ENCODE results near the gene DDX52. TPM values are rescaled to one million over a fixed set of nuclear protein-coding genes. Genes with fewer than 3 reads are reported as not detected.

Gene DDX52
- total RNA-seq, 2 experiments from 2014 or later, result 24.9 to 26.2 TPM

GRCh38 chr17:37671824-37672547 is 28.7 kb upstream of the DDX52 start:
- no peaks in the 10 kb centered on the region for H3K9me3 Mint-ChIP-seq
- no peaks in the 10 kb centered on the region for H3K36me3 Mint-ChIP-seq
- intact Hi-C loops (cut with micrococcal nuclease), result no loop called here
- ChIA-PET CTCF (no interaction called here), POLR2A (interaction anchor here (0.6 kb wide), 1 partner anchor 121 kb away, joined by 3 read pairs; no protein-coding TSS in a partner anchor)
- DNase-seq, result no peak
- peaks cover 12% of the 10 kb centered on the region for H3K27me3 Mint-ChIP-seq
- H3K4me1 Mint-ChIP-seq (ENCODE audit: low read depth), result no peaks in the 10 kb centered on the region
- H3K27ac Mint-ChIP-seq, result no peak overlapping the region
- H3K4me3 Mint-ChIP-seq, result no peak overlapping the region

GRCh38 chr17:37671028-37671823 is 28.0 kb upstream of the DDX52 start:
- H3K27me3 Mint-ChIP-seq, result peaks cover 4% of the 10 kb centered on the region
- ChIA-PET CTCF (no interaction called here), POLR2A (no interaction called here)
- H3K9me3 Mint-ChIP-seq, result no peaks in the 10 kb centered on the region
- H3K4me3 Mint-ChIP-seq, result no peak overlapping the region
- no peak for DNase-seq
- intact Hi-C loops (cut with micrococcal nuclease), result no loop called here
- no peak overlapping the region for H3K27ac Mint-ChIP-seq
- no peaks in the 10 kb centered on the region for H3K4me1 Mint-ChIP-seq (ENCODE audit: low read depth)
- H3K36me3 Mint-ChIP-seq, result no peaks in the 10 kb centered on the region

GRCh38 chr17:37667039-37667438 is 23.8 kb upstream of the DDX52 start:
- Mint-ChIP-seq H3K27ac (no peak overlapping the region), H3K36me3 (no peaks in the 10 kb centered on the region), H3K4me1 (ENCODE audit: low read depth) (no peaks in the 10 kb centered on the region), H3K9me3 (no peaks in the 10 kb centered on the region), H3K27me3 (no peaks in the 10 kb centered on the region), H3K4me3 (no peak overlapping the region)
- ChIA-PET POLR2A (no interaction called here), CTCF (no interaction called here)
- no peak for DNase-seq
- intact Hi-C loops (cut with micrococcal nuclease), result no loop called here

- ChIA-PET CTCF (interaction anchor here (1.1 kb wide), 1 partner anchor 38 kb away, joined by 4 read pairs; no protein-coding TSS in a partner anchor), POLR2A (no interaction called here)
- no peak overlapping the region for H3K27ac Mint-ChIP-seq
- no peaks in the 10 kb centered on the region for H3K4me1 Mint-ChIP-seq (ENCODE audit: low read depth)
- DNase-seq, result no peak
- H3K4me3 Mint-ChIP-seq, result no peak overlapping the region
- H3K9me3 Mint-ChIP-seq, result no peaks in the 10 kb centered on the region
- no peaks in the 10 kb centered on the region for H3K36me3 Mint-ChIP-seq
- intact Hi-C loops (cut with micrococcal nuclease), result no loop called here
- H3K27me3 Mint-ChIP-seq, result no peaks in the 10 kb centered on the region
Observed at GRCh38 chr17:37664214-37664613, 21.0 kb upstream of the DDX52 start.

- POLR2A ChIA-PET, result no interaction called here
- H3K4me1 Mint-ChIP-seq (ENCODE audit: low read depth), result no peaks in the 10 kb centered on the region
- H3K27ac Mint-ChIP-seq, result no peak overlapping the region
- H3K9me3 Mint-ChIP-seq, result no peaks in the 10 kb centered on the region
- intact Hi-C loops (cut with micrococcal nuclease), result no loop called here
- CTCF ChIA-PET, result interaction anchor here (1.0 to 1.4 kb wide), 2 partner anchors 13 to 53 kb away, joined by 3 to 4 read pairs; no protein-coding TSS in a partner anchor
- H3K36me3 Mint-ChIP-seq, result no peaks in the 10 kb centered on the region
- H3K4me3 Mint-ChIP-seq, result no peak overlapping the region
- DNase-seq, result no peak
- H3K27me3 Mint-ChIP-seq, result no peaks in the 10 kb centered on the region
Observed at GRCh38 chr17:37662353-37662752, 19.1 kb upstream of the DDX52 start.

- H3K4me1 Mint-ChIP-seq (ENCODE audit: low read depth), result no peaks in the 10 kb centered on the region
- ChIA-PET POLR2A (no interaction called here), CTCF (interaction anchor here (1.0 kb wide), 1 partner anchor 52 kb away, joined by 4 read pairs; no protein-coding TSS in a partner anchor)
Observed at GRCh38 chr17:37661400-37662014, 18.3 kb upstream of the DDX52 start.

GRCh38 chr17:37659925-37660324 is 16.7 kb upstream of the DDX52 start:
- ChIA-PET POLR2A (no interaction called here), CTCF (interaction anchor here (2.0 kb wide), 1 partner anchor 10 kb away, joined by 5 read pairs; no protein-coding TSS in a partner anchor)
- intact Hi-C loops (cut with micrococcal nuclease), result no loop called here

More at GRCh38 chr17:37661400-37662014, 18.3 kb upstream of the DDX52 start:
- Mint-ChIP-seq H3K27me3 (no peaks in the 10 kb centered on the region), H3K9me3 (no peaks in the 10 kb centered on the region), H3K36me3 (no peaks in the 10 kb centered on the region), H3K27ac (no peak overlapping the region), H3K4me3 (no peak overlapping the region)
- intact Hi-C loops (cut with micrococcal nuclease), result no loop called here
- DNase-seq, result no peak

GRCh38 chr17:37657202-37657601 is 14.0 kb upstream of the DDX52 start:
- H3K36me3 Mint-ChIP-seq, result no peaks in the 10 kb centered on the region
- ChIA-PET CTCF (interaction anchor here (1.1 to 1.4 kb wide), 2 partner anchors 133 to 135 kb away, joined by 3 to 4 read pairs; no protein-coding TSS in a partner anchor), POLR2A (no interaction called here)
- no peak for DNase-seq
- H3K4me3 Mint-ChIP-seq, result no peak overlapping the region
- no peaks in the 10 kb centered on the region for H3K4me1 Mint-ChIP-seq (ENCODE audit: low read depth)
- H3K27ac Mint-ChIP-seq, result no peak overlapping the region
- H3K27me3 Mint-ChIP-seq, result peaks cover 1% of the 10 kb centered on the region
- no peaks in the 10 kb centered on the region for H3K9me3 Mint-ChIP-seq
- intact Hi-C loops (cut with micrococcal nuclease), result no loop called here

More at GRCh38 chr17:37659925-37660324, 16.7 kb upstream of the DDX52 start:
- Mint-ChIP-seq H3K4me1 (ENCODE audit: low read depth) (no peaks in the 10 kb centered on the region), H3K36me3 (no peaks in the 10 kb centered on the region), H3K27me3 (no peaks in the 10 kb centered on the region), H3K4me3 (no peak overlapping the region), H3K27ac (no peak overlapping the region), H3K9me3 (no peaks in the 10 kb centered on the region)
- no peak for DNase-seq

GRCh38 chr17:37651849-37652248 is 8.6 kb upstream of the DDX52 start:
- no peaks in the 10 kb centered on the region for H3K9me3 Mint-ChIP-seq
- no peak overlapping the region for H3K4me3 Mint-ChIP-seq
- no peaks in the 10 kb centered on the region for H3K36me3 Mint-ChIP-seq
- DNase-seq, result no peak
- intact Hi-C loops (cut with micrococcal nuclease), result no loop called here
- no peak overlapping the region for H3K27ac Mint-ChIP-seq
- ChIA-PET POLR2A (no interaction called here), CTCF (interaction anchor here (1.1 kb wide), 1 partner anchor 113 kb away, joined by 3 read pairs; no protein-coding TSS in a partner anchor)
- H3K27me3 Mint-ChIP-seq, result peaks cover 24% of the 10 kb centered on the region
- H3K4me1 Mint-ChIP-seq (ENCODE audit: low read depth), result no peaks in the 10 kb centered on the region

GRCh38 chr17:37650419-37651003 is 7.3 kb upstream of the DDX52 start:
- Mint-ChIP-seq H3K4me3 (no peak overlapping the region), H3K27ac (no peak overlapping the region), H3K36me3 (no peaks in the 10 kb centered on the region), H3K9me3 (no peaks in the 10 kb centered on the region), H3K27me3 (peaks cover 28% of the 10 kb centered on the region), H3K4me1 (ENCODE audit: low read depth) (no peaks in the 10 kb centered on the region)
- ChIA-PET CTCF (interaction anchor here (0.9 to 2.0 kb wide), 6 partner anchors 9 to 165 kb away, joined by 3 to 10 read pairs (median 4); partner anchors contain the start of gene SYNRG), POLR2A (no interaction called here)
- no peak for DNase-seq
- intact Hi-C loops (cut with micrococcal nuclease), result no loop called here

GRCh38 chr17:37648555-37648954 is 5.3 kb upstream of the DDX52 start:
- Mint-ChIP-seq H3K36me3 (no peaks in the 10 kb centered on the region), H3K9me3 (no peaks in the 10 kb centered on the region), H3K4me3 (no peak overlapping the region), H3K27ac (no peak overlapping the region), H3K4me1 (ENCODE audit: low read depth) (peaks cover 3% of the 10 kb centered on the region), H3K27me3 (peaks cover 36% of the 10 kb centered on the region)
- intact Hi-C loops (cut with micrococcal nuclease), result loop anchor here (10.0 kb wide), 1 partner anchor 104 kb away; no protein-coding TSS in a partner anchor
- ChIA-PET POLR2A (no interaction called here), CTCF (interaction anchor here (0.7 to 0.9 kb wide), 2 partner anchors 14 to 142 kb away, joined by 3 read pairs; no protein-coding TSS in a partner anchor)
- DNase-seq, result no peak

Measured in activated CD4-positive, alpha-beta memory T cell treated with anti-CD3 and anti-CD28 coated beads for 36 hours (primary cell).